Measurements from ENCODE around the gene AJUBA. TPM values are rescaled to one million over a fixed set of nuclear protein-coding genes. Genes with fewer than 3 reads are reported as not detected.
"Not testable (repeated sequence)": the region's sequence is repeated elsewhere in the genome, so short reads cannot be mapped to it uniquely, and the experiment has no call there.

Gene AJUBA
- total RNA-seq, 1 donor from 2014 or later: 110 TPM

- no peaks in the 10 kb centered on the region for H3K27me3 Mint-ChIP-seq (ENCODE audit: low read depth)
- no peaks in the 10 kb centered on the region for H3K36me3 Mint-ChIP-seq
- peaks cover 2% of the 10 kb centered on the region for H3K4me1 Mint-ChIP-seq
- TF ChIP-seq CTCF (IDR thresholded peaks at IDR 0.05; ENCODE audit: unreplicated experiment): no peak
- DNase-seq (ENCODE audit: low spot score in 2 of 2, unreplicated experiment in 2 of 2): no peak
- no peaks in the 10 kb centered on the region for H3K9me3 Mint-ChIP-seq
- H3K4me3 Mint-ChIP-seq: no peak overlapping the region
- no peak overlapping the region for H3K27ac Mint-ChIP-seq
Observed at GRCh38 chr14:23018107-23018506, 35.8 kb upstream of the AJUBA start.

GRCh38 chr14:23017091-23017490, 34.7 kb upstream of the AJUBA start:
- Mint-ChIP-seq H3K27me3 (ENCODE audit: low read depth) (no peaks in the 10 kb centered on the region), H3K36me3 (no peaks in the 10 kb centered on the region), H3K9me3 (no peaks in the 10 kb centered on the region), H3K4me3 (no peak overlapping the region), H3K4me1 (no peaks in the 10 kb centered on the region), H3K27ac (no peak overlapping the region)
- TF ChIP-seq CTCF (IDR thresholded peaks at IDR 0.05; ENCODE audit: unreplicated experiment): no peak
- DNase-seq (ENCODE audit: low spot score in 2 of 2, unreplicated experiment in 2 of 2): no peak

GRCh38 chr14:23015618-23016017, 33.3 kb upstream of the AJUBA start:
- no peak for DNase-seq (ENCODE audit: low spot score in 2 of 2, unreplicated experiment in 2 of 2)
- Mint-ChIP-seq H3K9me3 (no peaks in the 10 kb centered on the region), H3K36me3 (no peaks in the 10 kb centered on the region), H3K27me3 (ENCODE audit: low read depth) (no peaks in the 10 kb centered on the region), H3K27ac (no peak overlapping the region), H3K4me1 (peaks cover 2% of the 10 kb centered on the region), H3K4me3 (no peak overlapping the region)
- TF ChIP-seq CTCF (IDR thresholded peaks at IDR 0.05; ENCODE audit: unreplicated experiment): no peak

GRCh38 chr14:23013749-23014054, 31.4 kb upstream of the AJUBA start:
- not testable (repeated sequence) for DNase-seq (ENCODE audit: low spot score in 2 of 2, unreplicated experiment in 2 of 2); H3K4me3 Mint-ChIP-seq; H3K27me3 Mint-ChIP-seq (ENCODE audit: low read depth); H3K36me3 Mint-ChIP-seq; H3K9me3 Mint-ChIP-seq; H3K27ac Mint-ChIP-seq
- H3K4me1 Mint-ChIP-seq: peaks cover 16% of the 10 kb centered on the region

GRCh38 chr14:23013054-23013748, 30.9 kb upstream of the AJUBA start:
- no peak for DNase-seq (ENCODE audit: low spot score in 2 of 2, unreplicated experiment in 2 of 2)
- H3K9me3 Mint-ChIP-seq: no peaks in the 10 kb centered on the region
- peaks cover 20% of the 10 kb centered on the region for H3K4me1 Mint-ChIP-seq
- no peak overlapping the region for H3K4me3 Mint-ChIP-seq
- H3K36me3 Mint-ChIP-seq: no peaks in the 10 kb centered on the region
- H3K27me3 Mint-ChIP-seq (ENCODE audit: low read depth): no peaks in the 10 kb centered on the region
- TF ChIP-seq CTCF (IDR thresholded peaks at IDR 0.05; ENCODE audit: unreplicated experiment): no peak
- H3K27ac Mint-ChIP-seq: no peak overlapping the region

- Mint-ChIP-seq H3K36me3 (no peaks in the 10 kb centered on the region), H3K9me3 (no peaks in the 10 kb centered on the region), H3K4me3 (peak within 1 kb of the TSS; percentile 81), H3K27me3 (ENCODE audit: low read depth) (no peaks in the 10 kb centered on the region), H3K4me1 (peaks cover 40% of the 10 kb centered on the region), H3K27ac (peak within 1 kb of the TSS; percentile 94)
- peak; percentile 51 to 71 for DNase-seq (ENCODE audit: low spot score in 2 of 2, unreplicated experiment in 2 of 2)
- no peak for TF ChIP-seq CTCF (IDR thresholded peaks at IDR 0.05; ENCODE audit: unreplicated experiment)
Observed at GRCh38 chr14:23009939-23010726, 27.8 kb upstream of the AJUBA start, which contains the start of gene C14orf93. C14orf93 (minus strand) TSS chr14:23010143; CDS start chr14:22999023, 11,120 bp downstream.

Measured in mesothelial cell of epicardium (in vitro differentiated cells).